Activated CD4-positive, alpha-beta T cell treated with anti-CD3 and anti-CD28 coated beads, Interleukin-2, Interleukin-6, amounts not matched to agents 100 ng/mL and 50 ng/mL, durations not matched to agents 16 hours and 8 hours (primary cell): ENCODE results near the gene OXT.

Experiments
- DNase-seq: peaks from one replicate; pipeline ENCODE4 v3.0.0-alpha.2; 2020

Gene OXT

DNA sequence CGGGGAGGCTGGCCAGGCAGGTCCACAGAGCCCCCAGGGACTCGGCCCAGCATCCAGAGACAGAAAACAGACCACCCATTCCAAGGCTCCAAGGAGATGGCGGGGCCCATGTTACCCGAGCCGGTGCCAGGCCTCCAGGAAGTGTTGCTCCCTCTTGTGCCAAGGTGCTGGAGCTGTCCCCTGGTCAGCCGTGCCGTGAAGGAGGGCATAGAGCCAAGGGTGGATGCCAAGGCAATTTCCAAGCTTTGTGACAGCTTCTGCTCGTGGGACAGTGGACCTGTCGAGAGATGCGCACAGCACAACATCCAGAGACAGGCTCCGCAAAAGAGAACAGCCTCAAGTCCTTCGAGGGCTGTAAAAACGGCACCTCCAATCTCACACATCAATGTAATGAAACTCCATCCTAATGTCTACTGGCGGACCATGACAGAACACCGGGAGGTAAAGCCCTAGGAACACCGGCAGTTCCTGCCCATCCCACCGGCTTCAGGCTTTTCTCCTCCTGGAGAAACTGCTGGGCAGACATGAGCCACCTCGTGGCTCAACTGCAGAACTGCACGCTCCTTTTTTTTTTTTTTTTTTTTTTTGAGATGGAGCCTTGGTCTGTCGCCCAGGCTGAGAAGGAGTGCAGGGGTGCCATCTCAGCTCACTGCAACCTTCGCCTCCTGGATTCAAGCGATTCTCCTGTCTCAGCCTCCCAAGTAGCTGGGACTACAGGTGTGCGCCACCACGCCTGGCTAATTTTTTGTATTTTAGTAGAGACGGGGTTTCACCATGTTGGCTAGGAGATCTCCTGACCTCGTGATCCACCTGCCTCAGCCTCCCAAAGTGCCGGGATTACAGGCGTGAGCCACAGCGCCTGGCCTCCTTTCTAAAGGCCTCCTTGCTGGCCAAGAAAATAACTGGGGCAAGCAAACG, 44.0 kb downstream of the OXT start:
- peak; percentile 37 for DNase-seq

DNA sequence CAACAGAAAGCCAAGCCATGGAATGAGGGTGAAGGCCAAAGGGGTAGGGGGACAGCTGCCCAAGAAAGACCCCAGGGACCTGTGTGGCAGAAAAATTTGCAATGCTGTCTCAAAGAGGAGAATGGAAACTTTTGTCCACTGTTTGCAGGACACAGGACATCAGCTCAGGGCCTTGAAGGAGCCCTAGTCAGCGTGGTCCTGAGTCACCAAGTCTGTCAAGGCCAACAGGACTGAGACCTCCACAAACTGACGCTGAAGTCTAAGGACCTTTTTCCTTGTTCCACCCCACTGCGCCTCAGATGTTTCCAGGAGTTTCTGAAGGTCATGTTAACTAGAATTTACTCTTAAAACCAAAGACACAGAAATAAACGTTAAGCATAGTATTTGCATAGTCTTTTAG, 44.9 kb downstream of the OXT start:
- no peak for DNase-seq

DNA sequence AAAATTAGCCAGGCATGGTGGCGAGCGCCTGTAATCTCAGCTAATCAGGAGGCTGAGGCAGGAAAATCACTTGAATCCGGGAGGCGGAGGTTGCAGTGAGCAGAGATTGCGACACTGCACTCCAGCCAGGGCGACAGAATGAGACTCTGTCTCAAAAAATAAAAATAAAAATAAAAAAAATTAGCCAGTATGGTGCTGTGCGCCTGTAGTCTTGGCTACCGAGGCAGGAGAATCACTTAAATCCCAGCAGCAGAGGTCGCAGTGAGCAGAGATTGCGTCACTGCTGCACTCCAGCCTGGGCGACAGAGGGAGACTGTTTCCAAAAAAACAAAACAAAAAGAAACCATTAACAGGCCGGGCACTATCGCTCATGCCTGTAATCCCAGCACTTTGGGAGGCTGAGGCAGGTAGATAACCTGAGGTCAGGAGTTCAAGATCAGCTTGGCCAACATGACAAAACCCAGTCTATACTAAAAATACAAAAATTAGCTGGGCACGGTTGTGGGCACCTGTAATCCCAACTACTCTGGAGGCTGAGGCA, 46.5 kb downstream of the OXT start:
- peak; percentile 35 for DNase-seq

DNA sequence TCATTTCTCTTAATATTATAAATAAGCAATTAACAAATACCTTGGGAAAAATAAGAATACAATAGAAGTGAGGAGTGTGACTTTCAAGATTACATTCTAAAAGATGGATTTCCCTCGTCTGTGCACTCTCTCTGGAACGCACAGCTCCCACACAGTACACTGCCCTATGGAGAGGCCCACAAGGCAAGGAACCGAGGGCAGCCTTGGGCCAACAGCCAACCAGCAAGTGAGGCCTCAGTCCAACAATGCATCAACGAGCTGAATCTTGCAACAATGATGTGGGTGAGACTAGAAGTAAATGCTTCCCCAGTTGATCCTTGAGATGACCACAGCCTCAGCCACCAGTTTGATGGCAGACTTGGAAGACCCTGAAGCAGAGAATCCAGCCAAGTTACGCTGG, 47.6 kb downstream of the OXT start:
- DNase-seq = no peak

DNA sequence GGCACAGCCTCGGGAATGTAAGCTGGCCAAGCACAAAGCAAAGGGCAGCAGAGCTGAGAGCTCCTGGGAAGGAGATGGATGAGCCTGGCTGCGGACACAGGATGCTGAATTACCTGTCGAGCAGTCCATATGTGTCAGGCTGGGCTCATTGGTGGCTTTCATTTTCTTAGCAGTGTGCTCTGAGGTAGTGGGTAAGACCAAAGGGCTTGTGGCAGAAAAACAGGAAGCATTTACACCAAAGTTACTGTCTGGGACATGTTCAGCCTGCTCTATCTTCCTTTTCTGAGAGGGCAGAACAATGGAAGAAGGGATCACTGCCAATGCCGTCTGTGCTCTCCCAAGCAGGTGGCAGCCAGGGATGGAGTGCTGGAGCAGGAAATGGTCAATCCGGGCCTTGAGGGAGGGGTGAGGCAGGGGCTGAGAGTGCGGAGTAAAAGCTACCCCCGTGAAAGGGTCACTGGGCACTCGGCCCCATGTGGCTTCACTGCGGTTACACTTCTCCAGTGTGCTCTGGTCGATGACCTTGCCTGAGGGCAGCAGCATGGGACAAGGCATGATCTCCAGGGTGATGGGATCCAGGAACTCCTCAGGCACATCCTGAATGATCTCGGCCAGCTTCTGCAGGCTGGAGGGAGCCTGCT, 50.0 kb downstream of the OXT start:
- DNase-seq = no peak
